K562 (cell line): ENCODE results near the gene SEZ6. TPM values are rescaled to one million over a fixed set of nuclear protein-coding genes. Genes with fewer than 3 reads are reported as not detected.
A peak's percentile ranks its signal among the peaks of the same experiment; 100 is the strongest.

Experiments used
- ATAC-seq: fragments of 200-7000 bp; cut with Tn5 transposase; 3 replicates; pipeline ENCODE4 v1.9.1; 2020; ENCODE audit warnings: moderate library complexity
- BruUV-seq: library from RNA; stranded (reverse); fragments of 400-500 nt; replicated peaks from 2 replicates; lab custom pipeline; 2021; lab: Mats Ljungman, UMichigan
- CTCF ChIA-PET: fragments of 300-600 bp; formaldehyde crosslinking; extraction: SDS; loops from one replicate; lab custom pipeline; 2021; ENCODE audit warnings: low intra/inter-chr PET ratio; lab: Yijun Ruan, JAX
- POLR2A ChIA-PET: fragments of 300-600, 350-650 bp; sonication (Branson Sonifier 250); formaldehyde crosslinking; extraction: SDS; loops from one replicate; lab custom pipeline; 2021; ENCODE audit warnings: antibody characterized with exemption, inconsistent platforms; lab: Yijun Ruan, JAX
- DNase-seq, 4 experiments: peaks; one replicate each; pipeline versions ENCODE4 v3.0.0 to v3.0.0-alpha.2; 2011 to 2018; ENCODE audit warnings: low spot score in 3 of 4, mixed read lengths in 3 of 4; ENCODE audit errors: extremely low read depth in 1 of 4
- FAIRE-seq: peaks from 2 replicates; lab custom pipeline; 2011; peaks lifted over from hg19 to GRCh38; lab: Jason Lieb, UNC
- H2AFZ ChIP-seq: 2 replicates; pipeline ENCODE4 v1.6.0; 2011; ENCODE audit warnings: low read depth, low read length, control low read depth, inconsistent platforms
- H3K27ac ChIP-seq: fragments of 200-600 bp; 3 replicates; pipeline ENCODE4 v1.8.0; 2011; ENCODE audit warnings: low read depth, mild to moderate bottlenecking, control low read depth, inconsistent platforms, low read length, moderate library complexity, mixed read lengths; ENCODE audit errors: extremely low read depth
- H3K27me3 ChIP-seq, 2 experiments: fragments of 300-600 bp in 1 of 2; 2 replicates in 1 of 2; 3 replicates in 1 of 2; pipeline versions ENCODE4 v1.6.0 to v1.8.0; 2011; ENCODE audit warnings: inconsistent platforms in 2 of 2, low read length in 2 of 2, mild to moderate bottlenecking in 1 of 2, mixed read lengths in 1 of 2, moderate library complexity in 1 of 2; ENCODE audit not compliant: control insufficient read depth in 2 of 2, insufficient read depth in 2 of 2
- H3K36me3 ChIP-seq: fragments of 300-600 bp; 3 replicates; pipeline ENCODE4 v1.8.0; 2011; ENCODE audit warnings: mild to moderate bottlenecking, low read length, inconsistent platforms; ENCODE audit not compliant: control insufficient read depth, insufficient read depth
- H3K4me1 ChIP-seq, 2 experiments: fragments of 200-600 bp in 1 of 2; replicated peaks in 1 of 2; 2 replicates in 1 of 2; 3 replicates in 1 of 2; pipeline versions ENCODE4 v1.5.1 to v1.8.0; 2011; ENCODE audit warnings: inconsistent platforms in 2 of 2, low read length in 2 of 2, mild to moderate bottlenecking in 1 of 2, mixed read lengths in 1 of 2, moderate library complexity in 1 of 2; ENCODE audit not compliant: control insufficient read depth in 2 of 2, insufficient read depth in 2 of 2
- H3K4me2 ChIP-seq: 2 replicates; pipeline ENCODE4 v1.6.1; 2011; ENCODE audit warnings: low read length, control low read depth, inconsistent platforms, mixed read lengths; ENCODE audit not compliant: insufficient read depth
- H3K4me3 ChIP-seq: fragments of 200-600 bp; sonication (generic), shearing (Covaris generic); 2 replicates; pipeline ENCODE4 v1.5.1; 2016; ENCODE audit warnings: control low read depth, inconsistent platforms
- H3K79me2 ChIP-seq: fragments of 200-600 bp; 3 replicates; pipeline ENCODE4 v1.8.0; 2011; ENCODE audit warnings: low read length, inconsistent platforms; ENCODE audit not compliant: control insufficient read depth, insufficient read depth
- H3K9ac ChIP-seq, 2 experiments: 2 replicates each; pipeline versions ENCODE4 v1.6.0 to v1.6.1; 2011; ENCODE audit warnings: low read depth in 2 of 2, low read length in 2 of 2, control low read depth in 1 of 2, inconsistent platforms in 1 of 2, mild to moderate bottlenecking in 1 of 2, mixed read lengths in 1 of 2; ENCODE audit not compliant: insufficient read depth in 1 of 2
- H3K9me1 ChIP-seq: one replicate; pipeline ENCODE4 v1.6.0; 2011; ENCODE audit warnings: inconsistent platforms, mild to moderate bottlenecking, low read length, moderate library complexity; ENCODE audit not compliant: control insufficient read depth, insufficient read depth
- H3K9me3 ChIP-seq: replicated peaks from 2 replicates; pipeline ENCODE4 v1.5.1; 2011; ENCODE audit warnings: low read depth, low read length, inconsistent platforms; ENCODE audit not compliant: control insufficient read depth, insufficient read depth
- H4K20me1 ChIP-seq: replicated peaks from 2 replicates; pipeline ENCODE4 v1.6.1; 2011; ENCODE audit warnings: low read length, inconsistent platforms, mixed read lengths; ENCODE audit not compliant: control insufficient read depth, insufficient read depth
- CXXC5 ChIP-seq: fragments of 250-450 bp; sonication (Bioruptor Pico); IDR thresholded peaks from 2 replicates; pipeline ENCODE4 v1.8.0; 2022; ENCODE audit warnings: inconsistent platforms, mild to moderate bottlenecking, moderate library complexity
- KAT2B ChIP-seq: IDR thresholded peaks from one replicate; pipeline ENCODE4 v1.6.1; 2012; ENCODE audit warnings: low read depth, mild to moderate bottlenecking, control low read depth, inconsistent platforms, low read length, moderate library complexity
- NRF1 ChIP-seq, 2 experiments: fragments of 450-650 bp; IDR thresholded peaks in 1 of 2; conservative IDR thresholded peaks in 1 of 2; 2 replicates each; pipeline ENCODE4 v1.6.1; 2014; ENCODE audit warnings: mild to moderate bottlenecking in 2 of 2
- PHF8 ChIP-seq: fragments of 200-600 bp; sonication (generic); IDR thresholded peaks from 2 replicates; pipeline ENCODE4 v1.6.1; 2012; ENCODE audit warnings: mixed run types, mild to moderate bottlenecking, inconsistent platforms, low read length, moderate library complexity, borderline replicate concordance
- PRDM10 ChIP-seq: fragments of 450-650 bp; IDR thresholded peaks from 2 replicates; pipeline ENCODE4 v1.6.1; 2018; ENCODE audit not compliant: partially characterized antibody
- RBM25 ChIP-seq: fragments of 200-400 bp; formaldehyde crosslinking; IDR thresholded peaks from 2 replicates; pipeline ENCODE4 v1.6.1; 2018; ENCODE audit warnings: low read length, low read depth, moderate library complexity; ENCODE audit not compliant: severe bottlenecking
- RFX7 ChIP-seq: fragments of 250-450 bp; sonication (Bioruptor Pico); IDR thresholded peaks from 2 replicates; pipeline ENCODE4 v1.5.1; 2021; ENCODE audit warnings: mild to moderate bottlenecking
- TARDBP ChIP-seq: fragments of 450-650 bp; IDR thresholded peaks from 2 replicates; pipeline ENCODE4 v1.6.1; 2016
- ZKSCAN3 ChIP-seq: fragments of 250-450 bp; sonication (Bioruptor Pico); IDR thresholded peaks from 2 replicates; pipeline ENCODE4 v1.4.0; 2020
- ZKSCAN8 ChIP-seq: fragments of 200-800 bp; sonication (Bioruptor generic); IDR thresholded peaks from 2 replicates; pipeline ENCODE4 v1.6.1; 2016; ENCODE audit warnings: missing genetic modification characterization, missing compliant biosample characterization
- ZNF121 ChIP-seq: sonication (generic); formaldehyde crosslinking; conservative IDR thresholded peaks from 2 replicates; pipeline ENCODE4 v1.8.0; 2022; ENCODE audit warnings: missing genetic modification reagents
- ZNF184 ChIP-seq: sonication (generic); formaldehyde crosslinking; IDR thresholded peaks from 2 replicates; pipeline ENCODE4 v1.5.0; 2020; ENCODE audit warnings: missing genetic modification reagents
- WGBS: fragments of 100-300 bp; shearing (Covaris generic); methylation state at CpG from one replicate; pipeline ENCODE4 v1.1.6; 2016; ENCODE audit warnings: low coverage, mixed read lengths; ENCODE audit not compliant: insufficient coverage; ENCODE audit errors: missing lambda C conversion rate; 5-methylcytosine and 5-hydroxymethylcytosine counted together
- in situ Hi-C: fragments of 300-500 bp; cut with MboI; formaldehyde crosslinking; loops from 4 replicates; pipeline ENCODE4 v1.15.0; 2018; ENCODE audit warnings: inconsistent platforms, mixed read lengths
- intact Hi-C: fragments of 100-400 bp; cut with micrococcal nuclease; formaldehyde crosslinking; loops from 2 replicates; pipeline ENCODE4 v1.14.2; 2022
- polyA plus RNA-seq, 8 experiments: library from polyadenylated mRNA; depleted of rRNA in 4 of 8; stranded (reverse) in 5 of 8; unstranded in 3 of 8; fragments of >200 nt; fragmentation: Nextera tagmentation in 2 of 8; fragmentation: Illumina TruSeq in 1 of 8; extraction: Ambion mirVana in 2 of 8; extraction: Trizol in 1 of 8; gene quantifications; 2 replicates each; pipeline versions ENCODE4 v1.2.1 to v1.2.3, GENCODE V29; 2011 to 2014; ENCODE audit warnings: inconsistent platforms in 1 of 8, missing spikeins in 1 of 8
- total RNA-seq, 7 experiments: library from RNA; depleted of rRNA in 6 of 7; stranded (reverse); fragments of >200 nt in 6 of 7; fragmentation: Illumina TruSeq in 2 of 7; extraction: Trizol in 2 of 7; gene quantifications; 2 replicates each; pipeline versions ENCODE4 v1.2.1 to v1.2.3, GENCODE V29; 2011 to 2021; ENCODE audit warnings: low replicate concordance in 1 of 7

The SEZ6 gene
- total and polyA plus RNA-seq, 9 of the 15 experiments (the other 6 are each of a cell fraction or from before 2014, with no cell fraction given): not detected

- POLR2A ChIA-PET: interaction anchor here (0.8 to 2.2 kb wide), 8 partner anchors 8 to 372 kb away, joined by 3 to 8 read pairs (median 4); partner anchors contain the start of gene ALDOC
- intact Hi-C loops: no loop called here
- H3K9me1 ChIP-seq: no peaks in the 10 kb centered on the region
- CTCF ChIA-PET: no interaction called here
- WGBS: 90% methylated on average over 8 of the region's 8 CpGs
- no TSS peak for BruUV-seq
- H3K27me3 ChIP-seq: no peaks in the 10 kb centered on the region
- no peak for ATAC-seq
- peaks cover 95% of the 10 kb centered on the region for H3K79me2 ChIP-seq
- no peak overlapping the region for H2AFZ ChIP-seq
- H3K9me3 ChIP-seq: no peaks in the 10 kb centered on the region
- no peak overlapping the region for H3K4me3 ChIP-seq
- FAIRE-seq: no peak
- peaks cover 6% of the 10 kb centered on the region; the same call in 1 of the 2 replicates for H4K20me1 ChIP-seq
- in situ Hi-C loops: no loop called here
- no peak overlapping the region for H3K27ac ChIP-seq
- peaks cover 72% of the 10 kb centered on the region for H3K36me3 ChIP-seq
- H3K9ac ChIP-seq: no peak overlapping the region
- H3K4me1 ChIP-seq: peaks cover 11 to 13% of the 10 kb centered on the region in 2 experiments; a peak in 4 of 5 replicates
- DNase-seq: no peak
- H3K4me2 ChIP-seq: no peak overlapping the region
- TF ChIP-seq RBM25: peak; percentile 26
- TF ChIP-seq ZNF121 (CRISPR knock-in tag): peak; percentile 72
- no peak for TF ChIP-seq TARDBP
Observed at GRCh38 chr17:28944862-28945741, 60.7 kb downstream of the SEZ6 start.

GRCh38 chr17:28944343-28944742, 61.5 kb downstream of the SEZ6 start:
- no peak overlapping the region for H3K9ac ChIP-seq
- in situ Hi-C loops (no loop called here), intact Hi-C loops (no loop called here)
- H3K4me3 ChIP-seq: no peak overlapping the region
- H2AFZ ChIP-seq: no peak overlapping the region
- H3K4me2 ChIP-seq: no peak overlapping the region
- peaks cover 79% of the 10 kb centered on the region for H3K36me3 ChIP-seq
- no peaks in the 10 kb centered on the region for H3K9me1 ChIP-seq
- peaks cover 95% of the 10 kb centered on the region for H3K79me2 ChIP-seq
- FAIRE-seq (no peak), DNase-seq (no peak), ATAC-seq (no peak)
- peaks cover 6% of the 10 kb centered on the region; the same call in 1 of the 2 replicates for H4K20me1 ChIP-seq
- POLR2A ChIA-PET: interaction anchor here (1.1 to 1.3 kb wide), 3 partner anchors 9 to 367 kb away, joined by 3 to 5 read pairs (median 4); partner anchors contain the start of gene ALDOC
- no TSS peak for BruUV-seq
- CTCF ChIA-PET: no interaction called here
- no peak overlapping the region for H3K27ac ChIP-seq
- peaks cover 6 to 11% of the 10 kb centered on the region in 2 experiments; a peak in 4 of 5 replicates for H3K4me1 ChIP-seq
- no peaks in the 10 kb centered on the region for H3K27me3 ChIP-seq
- no peaks in the 10 kb centered on the region for H3K9me3 ChIP-seq
- WGBS: 84% methylated on average over 4 of the region's 4 CpGs
- TF ChIP-seq ZKSCAN8 (CRISPR knock-in tag) (no peak), ZKSCAN3 (no peak), NRF1 (conservative IDR thresholded peaks at IDR 0.05 in 1 of 2, IDR thresholded peaks at IDR 0.05 in 1 of 2) (no peak), RFX7 (no peak), PHF8 (no peak), KAT2B (no peak), CXXC5 (no peak), PRDM10 (no peak), ZNF184 (CRISPR knock-in tag) (no peak)
